Ishikawa (cell line): ENCODE results near the gene PLCL1.

Experiments
- CEBPB ChIP-seq: IDR thresholded peaks from 2 replicates; pipeline ENCODE4 v1.6.1; 2012
- CREB1 ChIP-seq: IDR thresholded peaks from 2 replicates; pipeline ENCODE4 v1.6.1; 2012; ENCODE audit warnings: low read depth
- EP300 ChIP-seq: IDR thresholded peaks from 2 replicates; pipeline ENCODE4 v1.6.1; 2012; ENCODE audit warnings: borderline replicate concordance
- FOXM1 ChIP-seq: IDR thresholded peaks from 2 replicates; pipeline ENCODE4 v1.6.1; 2012; ENCODE audit warnings: low read depth, borderline replicate concordance
- MAX ChIP-seq: IDR thresholded peaks from 2 replicates; pipeline ENCODE4 v1.6.1; 2012
- RAD21 ChIP-seq: IDR thresholded peaks from 2 replicates; pipeline ENCODE4 v1.6.1; 2012; ENCODE audit warnings: low read depth
- REST ChIP-seq: IDR thresholded peaks from 2 replicates; pipeline ENCODE4 v1.6.1; 2012; ENCODE audit warnings: low read depth, mild to moderate bottlenecking
- TAF1 ChIP-seq: IDR thresholded peaks from 2 replicates; pipeline ENCODE4 v1.6.1; 2012; ENCODE audit warnings: low read depth, mild to moderate bottlenecking
- TCF12 ChIP-seq: IDR thresholded peaks from 2 replicates; pipeline ENCODE4 v1.6.1; 2012; ENCODE audit warnings: low read depth
- TEAD4 ChIP-seq: IDR thresholded peaks from 2 replicates; pipeline ENCODE4 v1.6.1; 2012
- YY1 ChIP-seq: IDR thresholded peaks from 2 replicates; pipeline ENCODE4 v1.6.1; 2012; ENCODE audit warnings: low read depth
- ZBTB7A ChIP-seq: IDR thresholded peaks from 2 replicates; pipeline ENCODE4 v1.6.1; 2012; ENCODE audit warnings: low read depth

GRCh38 chr2:198114064-198114463 is 309.7 kb downstream of the PLCL1 start:
- TF ChIP-seq REST, result no peak
- TF ChIP-seq TCF12, result no peak
- TF ChIP-seq TEAD4, result no peak
- no peak for TF ChIP-seq YY1
- no peak for TF ChIP-seq RAD21
- TF ChIP-seq CEBPB, result no peak
- TF ChIP-seq ZBTB7A, result no peak
- TF ChIP-seq TAF1, result no peak
- TF ChIP-seq MAX, result no peak
- no peak for TF ChIP-seq FOXM1
- no peak for TF ChIP-seq EP300
- no peak for TF ChIP-seq CREB1
